Naive thymus-derived CD4-positive, alpha-beta T cell (primary cell): Measurements from ENCODE around the gene TAS2R42. TPM values are rescaled to one million over a fixed set of nuclear protein-coding genes. Genes with fewer than 3 reads are reported as not detected.

ENCODE experiments used
- ATAC-seq: fragments of 150-1000 bp; cut with Tn5 transposase; 2 replicates; pipeline ENCODE4 v1.10.0; 2021; ENCODE audit warnings: mild to moderate bottlenecking, moderate library complexity
- CTCF ChIA-PET: fragments of 350-600 bp; sonication (Branson Sonifier 250); formaldehyde crosslinking; loops from one replicate; lab custom pipeline; 2021; ENCODE audit warnings: antibody characterized with exemption; lab: Charles Lee
- POLR2A ChIA-PET: fragments of 350-600 bp; sonication (Branson Sonifier 250); formaldehyde crosslinking; loops from one replicate; lab custom pipeline; 2021; ENCODE audit warnings: antibody characterized with exemption, inconsistent platforms; lab: Charles Lee
- DNase-seq, 9 donors: peaks; one replicate each; pipeline versions ENCODE4 v3.0.0 to v3.0.0-alpha.2; 2020 to 2022; ENCODE audit warnings: mixed read lengths in 1 of 9
- H3K27ac ChIP-seq: one replicate; pipeline ENCODE4 v1.7.0; 2013; ENCODE audit warnings: mild to moderate bottlenecking, low read depth, low read length, moderate library complexity
- H3K27me3 ChIP-seq, 2 donors: one replicate each; pipeline ENCODE4 v1.7.0; 2013; ENCODE audit warnings: low read length in 2 of 2, mild to moderate bottlenecking in 2 of 2, moderate library complexity in 2 of 2; ENCODE audit not compliant: control insufficient read depth in 2 of 2, insufficient read depth in 2 of 2
- H3K36me3 ChIP-seq, 3 experiments: 1 replicate in 2 of 3; 2 replicates in 1 of 3; pipeline ENCODE4 v1.7.0; 2013; ENCODE audit warnings: low read length in 3 of 3, mild to moderate bottlenecking in 3 of 3, moderate library complexity in 1 of 3; ENCODE audit not compliant: insufficient read depth in 3 of 3, control insufficient read depth in 2 of 3
- H3K4me1 ChIP-seq, 2 donors: one replicate each; pipeline ENCODE4 v1.7.0; 2013; ENCODE audit warnings: low read length in 2 of 2, mild to moderate bottlenecking in 2 of 2, moderate library complexity in 1 of 2; ENCODE audit not compliant: control insufficient read depth in 2 of 2, insufficient read depth in 2 of 2
- H3K4me3 ChIP-seq: 2 replicates; pipeline ENCODE4 v1.7.0; 2013; ENCODE audit warnings: mild to moderate bottlenecking, low read length
- H3K9me3 ChIP-seq, 3 experiments: 1 replicate in 2 of 3; 2 replicates in 1 of 3; pipeline ENCODE4 v1.7.0; 2013; ENCODE audit warnings: low read length in 3 of 3; ENCODE audit not compliant: control insufficient read depth in 2 of 3
- H3K27ac Mint-ChIP-seq, 9 donors: one replicate each; pipeline ENCODE4 v1.8.0; 2020 to 2022; ENCODE audit warnings: mixed read lengths in 9 of 9, mild to moderate bottlenecking in 8 of 9, moderate library complexity in 5 of 9, inconsistent platforms in 2 of 9
- H3K27me3 Mint-ChIP-seq, 5 donors: one replicate each; pipeline ENCODE4 v1.8.0; 2021 to 2022; ENCODE audit warnings: mixed read lengths in 5 of 5, mild to moderate bottlenecking in 1 of 5
- H3K36me3 Mint-ChIP-seq, 5 donors: one replicate each; pipeline ENCODE4 v1.8.0; 2020 to 2022; ENCODE audit warnings: mixed read lengths in 5 of 5, mild to moderate bottlenecking in 3 of 5, inconsistent platforms in 1 of 5
- H3K4me1 Mint-ChIP-seq, 7 donors: one replicate each; pipeline ENCODE4 v1.8.0; 2020 to 2022; ENCODE audit warnings: mixed read lengths in 7 of 7, mild to moderate bottlenecking in 3 of 7, inconsistent platforms in 1 of 7
- H3K4me3 Mint-ChIP-seq, 10 donors: one replicate each; pipeline ENCODE4 v1.8.0; 2020 to 2022; ENCODE audit warnings: mild to moderate bottlenecking in 10 of 10, mixed read lengths in 10 of 10, moderate library complexity in 6 of 10, inconsistent platforms in 2 of 10
- H3K9me3 Mint-ChIP-seq, 11 donors: one replicate each; pipeline ENCODE4 v1.8.0; 2020 to 2022; ENCODE audit warnings: mixed read lengths in 11 of 11, mild to moderate bottlenecking in 4 of 11, inconsistent platforms in 1 of 11, moderate library complexity in 1 of 11
- intact Hi-C, 2 donors: fragments of 100-400 bp; cut with micrococcal nuclease; formaldehyde crosslinking; loops; one replicate each; pipeline ENCODE4 v1.15.1; 2023
- polyA plus RNA-seq, 2 donors: library from polyadenylated mRNA; unstranded; fragments of 300-500 nt; fragmentation: Illumina TruSeq; gene quantifications; one replicate each; pipeline ENCODE4 v1.2.3, GENCODE V29; 2021
- total RNA-seq, 6 experiments: library from RNA in 5 of 6; stranded (reverse) in 5 of 6; gene quantifications; 1 replicate in 5 of 6; 2 replicates in 1 of 6; pipeline ENCODE4 v1.2.3 and lab custom pipeline; 2021 to 2026

The TAS2R42 gene
- total and polyA plus RNA-seq, 7 experiments from 2014 or later = not detected

DNA sequence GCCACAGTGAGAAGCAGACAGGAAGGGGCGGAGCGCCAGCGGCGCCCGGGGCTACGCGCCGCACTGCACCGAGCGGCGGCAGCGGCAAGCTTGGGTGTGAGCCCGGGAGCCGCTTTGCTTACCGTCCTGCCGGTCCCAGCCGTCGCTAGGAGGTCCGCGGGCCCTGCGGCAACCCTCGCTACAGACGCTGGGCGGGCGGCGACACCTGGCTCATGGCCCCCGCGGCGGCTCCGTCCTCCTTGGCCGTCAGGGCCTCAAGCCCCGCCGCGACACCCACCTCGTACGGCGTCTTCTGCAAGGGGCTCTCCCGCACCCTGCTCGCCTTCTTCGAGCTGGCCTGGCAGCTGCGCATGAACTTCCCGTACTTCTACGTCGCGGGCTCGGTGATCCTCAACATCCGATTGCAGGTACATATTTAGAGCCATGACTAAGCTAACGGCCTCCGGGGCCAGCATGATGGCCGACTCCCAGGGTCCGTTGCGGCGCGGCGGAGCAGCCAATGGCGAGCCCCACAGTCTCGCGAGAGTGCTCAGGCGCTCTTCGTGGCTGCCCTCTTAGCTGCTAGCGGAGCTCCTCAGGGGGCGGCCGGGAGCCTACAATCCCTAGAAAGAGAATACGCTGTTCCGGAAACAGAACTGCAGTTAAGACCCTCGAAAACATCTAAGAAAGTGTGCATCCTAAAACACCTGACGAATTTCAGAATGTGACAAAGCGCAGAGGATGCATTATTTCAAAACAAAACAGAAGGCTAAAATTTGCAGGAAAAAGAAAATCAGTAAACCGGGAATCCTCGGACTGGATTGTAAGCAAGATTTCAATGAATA is 15.4 kb downstream of the TAS2R42 start, which contains the start of gene SMIM10L1:
SMIM10L1 (plus strand) TSS at position 50 of the 824 bp plus-strand sequence; CDS start at position 213, 163 bp downstream.
- H3K9me3 ChIP-seq = peaks cover 0 to 3% (median 0%) of the 10 kb centered on the region in 3 experiments
- Mint-ChIP-seq H3K9me3 (peaks cover 0 to 2% (median 0%) of the 10 kb centered on the region in 11 donors), H3K4me3 (peak within 1 kb of the TSS; percentile 94 to 100 (median 98)), H3K27ac (peak within 1 kb of the TSS; percentile 97 to 100 (median 99)), H3K4me1 (peaks cover 53 to 82% (median 72%) of the 10 kb centered on the region in 7 donors), H3K27me3 (no peaks in the 10 kb centered on the region), H3K36me3 (peaks cover 6 to 49% (median 45%) of the 10 kb centered on the region in 5 donors)
- H3K27ac ChIP-seq = peak within 1 kb of the TSS; percentile 72
- intact Hi-C loops = loop anchor here (1.0 to 10.0 kb wide), 14 partner anchors 8 to 1930 kb away; partner anchors contain the start of genes BORCS5 (in 2 of the 2), GABARAPL1 (in 2 of the 2), MAGOHB (in 2 of the 2) and ETV6 (in 1 of the 2)
- peaks cover 30 to 36% of the 10 kb centered on the region in 2 donors for H3K4me1 ChIP-seq
- ChIA-PET CTCF (interaction anchor here (0.7 kb wide), 1 partner anchor 1798 kb away, joined by 3 read pairs; no protein-coding TSS in a partner anchor), POLR2A (interaction anchor here (0.6 to 2.0 kb wide), 17 partner anchors 8 to 1497 kb away, joined by 3 to 13 read pairs (median 4); partner anchors contain the start of genes GABARAPL1 and MAGOHB)
- peaks cover 0 to 10% (median 3%) of the 10 kb centered on the region in 3 experiments for H3K36me3 ChIP-seq
- H3K4me3 ChIP-seq = peak within 1 kb of the TSS; percentile 74
- DNase-seq (peak; percentile 77 to 88 (median 83)), ATAC-seq (peak; percentile 97)
- no peaks in the 10 kb centered on the region for H3K27me3 ChIP-seq

DNA sequence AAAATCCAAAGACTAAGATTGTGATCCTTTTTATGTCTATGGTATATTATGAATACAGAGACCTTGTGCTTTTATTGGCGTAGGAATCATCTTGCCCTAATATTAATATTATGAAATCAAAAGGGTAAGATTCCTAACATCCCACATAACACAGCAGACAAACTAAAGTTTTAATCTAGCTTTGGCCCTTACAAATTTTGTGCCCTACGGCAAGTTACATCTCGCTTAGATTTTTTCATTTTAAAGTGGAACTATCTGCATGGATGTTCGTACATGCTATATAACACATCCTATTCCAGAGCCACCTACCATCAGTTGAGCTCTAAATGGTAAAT is 16.0 kb downstream of the TAS2R42 start:
- ATAC-seq = no peak
- DNase-seq = peak in 1 of 9 donors; percentile 3
- Histone ChIP-seq H3K4me3 (peak overlapping the region; percentile 74), H3K36me3 (peaks cover 0 to 16% (median 0%) of the 10 kb centered on the region in 3 experiments), H3K27me3 (no peaks in the 10 kb centered on the region), H3K4me1 (peaks cover 30 to 36% of the 10 kb centered on the region in 2 donors), H3K9me3 (peaks cover 0 to 3% (median 0%) of the 10 kb centered on the region in 3 experiments), H3K27ac (peak overlapping the region; percentile 72)
- Mint-ChIP-seq H3K4me1 (peaks cover 53 to 82% (median 76%) of the 10 kb centered on the region in 7 donors), H3K36me3 (peaks cover 10 to 49% (median 45%) of the 10 kb centered on the region in 5 donors), H3K27me3 (no peaks in the 10 kb centered on the region), H3K9me3 (peaks cover 0 to 2% (median 0%) of the 10 kb centered on the region in 11 donors), H3K27ac (peak overlapping the region; percentile 63 to 100 (median 99)), H3K4me3 (peak overlapping the region; percentile 94 to 100 (median 98))
- POLR2A ChIA-PET = interaction anchor here (0.6 to 2.0 kb wide), 10 partner anchors 8 to 958 kb away, joined by 3 to 13 read pairs (median 4); partner anchors contain the start of genes GABARAPL1 and MAGOHB
- CTCF ChIA-PET = no interaction called here
- intact Hi-C loops = loop anchor here (1.0 to 10.0 kb wide), 14 partner anchors 7 to 1931 kb away; partner anchors contain the start of genes BORCS5 (in 2 of the 2), GABARAPL1 (in 2 of the 2), MAGOHB (in 2 of the 2) and ETV6 (in 1 of the 2)

DNA sequence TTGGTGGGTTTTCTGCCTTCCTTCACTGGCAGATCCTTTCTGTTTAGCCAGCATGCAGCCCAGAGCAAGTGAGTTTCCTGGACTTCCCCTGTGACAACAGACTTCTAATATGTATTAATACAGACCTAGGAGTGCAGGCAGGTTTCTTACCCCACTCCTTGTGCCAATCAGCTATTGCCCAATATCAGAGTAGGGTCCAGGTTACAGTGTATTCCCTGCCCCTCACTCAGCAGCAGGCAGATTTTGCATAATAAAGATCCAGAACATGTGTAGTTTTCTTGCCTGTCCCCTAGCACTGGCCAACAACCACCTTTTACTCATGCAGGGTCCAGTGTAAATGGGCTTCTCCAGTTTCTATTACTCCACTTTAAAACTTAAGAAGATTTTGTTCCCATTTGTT is 20.4 kb downstream of the TAS2R42 start:
- H3K4me3 ChIP-seq = no peak overlapping the region
- peak overlapping the region in 1 of 9 donors; percentile 38 for H3K27ac Mint-ChIP-seq
- no peaks in the 10 kb centered on the region for H3K27me3 Mint-ChIP-seq
- no peak overlapping the region for H3K27ac ChIP-seq
- peaks cover 0 to 16% (median 3%) of the 10 kb centered on the region in 3 experiments for H3K36me3 ChIP-seq
- ATAC-seq (no peak), DNase-seq (no peak)
- no peaks in the 10 kb centered on the region for H3K27me3 ChIP-seq
- H3K36me3 Mint-ChIP-seq = peaks cover 10 to 69% (median 41%) of the 10 kb centered on the region in 5 donors
- ChIA-PET CTCF (no interaction called here), POLR2A (no interaction called here)
- peaks cover 16 to 31% of the 10 kb centered on the region in 2 donors for H3K4me1 ChIP-seq
- H3K4me1 Mint-ChIP-seq = peaks cover 54 to 95% (median 87%) of the 10 kb centered on the region in 7 donors
- intact Hi-C loops = no loop called here
- peaks cover 0 to 3% (median 0%) of the 10 kb centered on the region in 3 experiments for H3K9me3 ChIP-seq
- H3K9me3 Mint-ChIP-seq = no peaks in the 10 kb centered on the region
- peak overlapping the region in 1 of 10 donors; percentile 35 for H3K4me3 Mint-ChIP-seq

DNA sequence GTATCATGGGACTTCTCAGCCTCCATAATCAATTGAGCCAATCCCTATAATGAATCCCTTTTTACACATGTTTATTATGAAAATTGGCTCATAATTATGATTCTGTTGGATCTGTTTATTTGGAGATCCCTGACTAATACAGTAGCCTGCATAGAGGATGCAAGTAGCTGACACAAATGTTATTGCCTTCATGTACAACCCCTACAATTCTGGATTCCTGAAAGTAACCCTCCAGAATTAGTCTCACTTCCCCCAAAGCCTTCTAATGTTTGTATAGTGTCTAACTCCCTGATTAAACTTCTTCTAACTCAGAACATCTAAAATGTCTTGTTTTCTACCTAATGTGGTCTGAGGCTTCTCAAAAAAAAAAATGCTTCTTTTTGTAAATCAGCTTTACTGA is 22.4 kb downstream of the TAS2R42 start:
- Histone ChIP-seq H3K27me3 (no peaks in the 10 kb centered on the region), H3K4me3 (no peak overlapping the region), H3K27ac (no peak overlapping the region), H3K4me1 (peaks cover 4 to 19% of the 10 kb centered on the region in 2 donors), H3K9me3 (no peaks in the 10 kb centered on the region), H3K36me3 (peaks cover 0 to 11% (median 3%) of the 10 kb centered on the region in 3 experiments)
- H3K27me3 Mint-ChIP-seq = no peaks in the 10 kb centered on the region
- H3K4me1 Mint-ChIP-seq = peaks cover 45 to 95% (median 89%) of the 10 kb centered on the region in 7 donors
- DNase-seq (no peak), ATAC-seq (no peak)
- H3K9me3 Mint-ChIP-seq = no peaks in the 10 kb centered on the region
- intact Hi-C loops = no loop called here
- H3K4me3 Mint-ChIP-seq = no peak overlapping the region
- peaks cover 9 to 77% (median 41%) of the 10 kb centered on the region in 5 donors for H3K36me3 Mint-ChIP-seq
- CTCF ChIA-PET = no interaction called here
- POLR2A ChIA-PET = no interaction called here
- H3K27ac Mint-ChIP-seq = no peak overlapping the region

DNA sequence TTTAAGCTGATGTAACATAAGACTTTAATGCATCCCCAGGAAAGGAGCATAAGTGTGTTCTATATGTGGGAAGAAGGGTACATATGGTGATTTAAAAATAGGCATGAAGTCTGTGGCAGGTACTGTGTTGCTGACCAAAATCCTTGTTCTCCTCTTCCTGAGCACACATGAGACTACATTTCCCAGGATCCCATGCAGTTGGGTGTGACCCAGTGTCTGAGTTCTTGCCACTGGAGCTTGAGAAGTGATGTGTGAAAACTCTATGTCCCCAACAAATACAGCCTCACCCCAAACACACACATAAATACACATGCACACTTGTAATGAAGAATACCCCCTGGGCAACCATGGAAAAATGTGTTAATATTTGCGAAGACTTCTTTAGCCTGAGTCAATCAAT is 24.2 kb downstream of the TAS2R42 start:
- intact Hi-C loops = no loop called here
- no peak overlapping the region for H3K27ac Mint-ChIP-seq
- H3K36me3 Mint-ChIP-seq = peaks cover 18 to 84% (median 47%) of the 10 kb centered on the region in 5 donors
- H3K4me1 ChIP-seq = peaks cover 0 to 6% of the 10 kb centered on the region in 2 donors
- POLR2A ChIA-PET = interaction anchor here (1.0 to 1.1 kb wide), 2 partner anchors 8 to 10 kb away, joined by 4 to 7 read pairs; partner anchors contain the start of gene SMIM10L1
- peaks cover 0 to 3% (median 0%) of the 10 kb centered on the region in 11 donors for H3K9me3 Mint-ChIP-seq
- H3K27ac ChIP-seq = no peak overlapping the region
- DNase-seq (no peak), ATAC-seq (no peak)
- CTCF ChIA-PET = no interaction called here
- no peaks in the 10 kb centered on the region for H3K27me3 ChIP-seq
- peaks cover 31 to 85% (median 78%) of the 10 kb centered on the region in 7 donors for H3K4me1 Mint-ChIP-seq
- H3K9me3 ChIP-seq = no peaks in the 10 kb centered on the region
- no peak overlapping the region for H3K4me3 Mint-ChIP-seq
- no peak overlapping the region for H3K4me3 ChIP-seq
- H3K27me3 Mint-ChIP-seq = no peaks in the 10 kb centered on the region
- H3K36me3 ChIP-seq = peaks cover 0 to 8% (median 3%) of the 10 kb centered on the region in 3 experiments

DNA sequence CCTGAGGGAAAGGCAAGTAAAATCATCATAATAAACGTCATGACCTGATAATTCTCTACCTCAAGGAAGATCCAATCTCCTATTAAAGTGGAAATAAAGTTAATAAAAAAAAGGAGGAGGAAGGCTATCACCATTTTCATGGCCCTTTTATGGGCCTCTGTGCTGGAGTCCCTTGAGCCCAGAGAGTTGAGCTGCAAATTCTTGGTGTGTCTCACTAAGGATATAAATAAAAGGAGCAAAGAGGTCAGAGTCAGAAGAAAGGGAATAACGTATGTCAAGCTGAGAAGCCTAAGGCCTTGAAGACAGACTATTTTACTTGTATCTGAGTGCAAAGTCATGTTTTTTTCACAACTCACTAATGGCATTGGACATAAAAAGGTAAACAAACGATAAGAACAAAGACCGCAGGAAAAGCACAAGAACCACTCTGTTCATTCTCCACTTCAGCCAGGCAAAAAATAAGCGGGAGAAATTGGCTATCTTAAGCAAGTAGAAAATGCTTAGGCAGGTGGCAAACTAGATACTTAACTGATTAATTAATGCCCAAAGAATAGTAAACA is 27.8 kb downstream of the TAS2R42 start:
- peaks cover 0 to 22% (median 10%) of the 10 kb centered on the region in 11 donors for H3K9me3 Mint-ChIP-seq
- POLR2A ChIA-PET = interaction anchor here (1.4 kb wide), 1 partner anchor 13 kb away, joined by 4 read pairs; no protein-coding TSS in a partner anchor
- intact Hi-C loops = no loop called here
- H3K4me1 Mint-ChIP-seq = peaks cover 13 to 61% (median 48%) of the 10 kb centered on the region in 7 donors
- H3K4me3 Mint-ChIP-seq = no peak overlapping the region
- no peak overlapping the region for H3K27ac Mint-ChIP-seq
- CTCF ChIA-PET = no interaction called here
- Histone ChIP-seq H3K9me3 (no peaks in the 10 kb centered on the region), H3K27ac (no peak overlapping the region), H3K27me3 (no peaks in the 10 kb centered on the region), H3K36me3 (peaks cover 0 to 3% (median 0%) of the 10 kb centered on the region in 3 experiments), H3K4me1 (peaks cover 0 to 3% of the 10 kb centered on the region in 2 donors), H3K4me3 (no peak overlapping the region)
- no peak for DNase-seq
- no peak for ATAC-seq
- H3K36me3 Mint-ChIP-seq = peaks cover 13 to 77% (median 45%) of the 10 kb centered on the region in 5 donors
- no peaks in the 10 kb centered on the region for H3K27me3 Mint-ChIP-seq
